Measurements from ENCODE around the gene EDIL3. TPM values are rescaled to one million over a fixed set of nuclear protein-coding genes. Genes with fewer than 3 reads are reported as not detected.

EDIL3 gene
- total RNA-seq, 4 donors from 2014 or later: 14.8 to 29.0 (median 20.2) TPM

GRCh38 chr5:84260140-84260539 lies 124.5 kb downstream of the EDIL3 start:
- 60 to 71% methylated on average over 1 of the region's 1 CpG for WGBS, 2 donors
- no peak for DNase-seq (ENCODE audit: low spot score in 2 of 2)
- H3K4me3 ChIP-seq (ENCODE audit: low read depth, poor library complexity, severe bottlenecking): no peak overlapping the region
- intact Hi-C loops (cut with DNase I; ENCODE audit: low total_unique reads): no loop called here
- TF ChIP-seq, protein P1, sequence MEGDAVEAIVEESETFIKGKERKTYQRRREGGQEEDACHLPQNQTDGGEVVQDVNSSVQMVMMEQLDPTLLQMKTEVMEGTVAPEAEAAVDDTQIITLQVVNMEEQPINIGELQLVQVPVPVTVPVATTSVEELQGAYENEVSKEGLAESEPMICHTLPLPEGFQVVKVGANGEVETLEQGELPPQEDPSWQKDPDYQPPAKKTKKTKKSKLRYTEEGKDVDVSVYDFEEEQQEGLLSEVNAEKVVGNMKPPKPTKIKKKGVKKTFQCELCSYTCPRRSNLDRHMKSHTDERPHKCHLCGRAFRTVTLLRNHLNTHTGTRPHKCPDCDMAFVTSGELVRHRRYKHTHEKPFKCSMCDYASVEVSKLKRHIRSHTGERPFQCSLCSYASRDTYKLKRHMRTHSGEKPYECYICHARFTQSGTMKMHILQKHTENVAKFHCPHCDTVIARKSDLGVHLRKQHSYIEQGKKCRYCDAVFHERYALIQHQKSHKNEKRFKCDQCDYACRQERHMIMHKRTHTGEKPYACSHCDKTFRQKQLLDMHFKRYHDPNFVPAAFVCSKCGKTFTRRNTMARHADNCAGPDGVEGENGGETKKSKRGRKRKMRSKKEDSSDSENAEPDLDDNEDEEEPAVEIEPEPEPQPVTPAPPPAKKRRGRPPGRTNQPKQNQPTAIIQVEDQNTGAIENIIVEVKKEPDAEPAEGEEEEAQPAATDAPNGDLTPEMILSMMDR (IDR thresholded peaks at IDR 0.05): no peak
- TF ChIP-seq POLR2A (IDR thresholded peaks at IDR 0.05): no peak

DNA sequence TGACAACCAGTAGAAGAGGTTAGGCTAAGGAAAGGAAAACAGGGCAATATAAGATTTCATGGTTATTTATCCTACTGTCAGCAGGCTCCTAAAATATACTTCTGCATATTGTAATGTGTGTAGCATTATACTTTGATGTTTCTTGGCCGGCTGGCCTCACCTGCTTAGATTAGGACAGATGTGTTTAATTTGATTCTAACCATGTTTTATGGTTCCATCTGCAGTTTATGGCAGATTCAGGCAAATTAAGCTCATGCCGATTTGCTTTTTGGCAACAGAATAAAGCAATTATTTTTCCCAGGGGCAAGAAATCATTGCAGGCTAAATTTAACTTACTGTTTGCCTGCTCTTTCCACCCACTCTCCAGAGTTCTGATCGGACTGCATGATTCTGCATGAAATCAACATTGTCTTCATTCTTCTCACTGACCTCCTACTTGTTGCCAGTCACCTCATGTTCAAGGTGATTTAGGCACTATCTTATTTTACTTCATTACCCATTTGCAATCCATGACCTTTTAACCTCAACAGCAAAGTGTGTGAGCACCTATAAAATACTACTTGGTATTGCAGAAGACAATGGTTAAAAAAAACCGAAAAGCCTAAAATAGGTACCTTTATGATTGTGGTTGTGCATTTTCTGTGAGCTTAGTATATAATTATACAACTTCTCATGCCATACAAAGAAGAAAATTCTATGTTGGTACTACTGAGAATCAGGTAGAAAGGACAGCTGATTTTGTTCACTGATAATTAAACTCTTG lies 125.2 kb downstream of the EDIL3 start:
- H3K4me3 ChIP-seq (ENCODE audit: low read depth, poor library complexity, severe bottlenecking): no peak overlapping the region
- TF ChIP-seq, protein P1 (IDR thresholded peaks at IDR 0.05): no peak
- TF ChIP-seq POLR2A (IDR thresholded peaks at IDR 0.05): no peak
- intact Hi-C loops (cut with DNase I; ENCODE audit: low total_unique reads): no loop called here
- no peak for DNase-seq (ENCODE audit: low spot score in 2 of 2)
- 44 to 45% methylated on average over 4 of the region's 4 CpGs for WGBS, 2 donors

DNA sequence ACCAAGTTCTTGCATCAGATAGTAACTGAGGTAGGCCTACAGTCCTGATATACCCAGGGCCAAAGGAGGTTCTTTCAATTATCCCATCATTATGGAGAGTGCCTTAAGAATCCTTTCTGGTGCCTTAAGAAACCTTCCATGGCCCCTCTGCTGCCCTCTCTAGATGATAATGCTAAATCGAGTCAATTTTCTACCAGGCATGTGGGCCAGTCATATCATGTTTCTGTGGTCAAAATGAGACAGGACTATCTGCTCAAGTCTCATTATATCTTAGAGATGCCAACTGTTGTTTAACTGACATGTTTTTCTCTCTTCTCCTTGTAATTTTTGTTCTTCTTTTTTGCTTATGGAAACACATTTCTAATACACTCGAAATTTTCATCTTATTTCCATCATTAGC lies 127.6 kb downstream of the EDIL3 start:
- TF ChIP-seq, protein P1 (IDR thresholded peaks at IDR 0.05): no peak
- TF ChIP-seq POLR2A (IDR thresholded peaks at IDR 0.05): no peak
- intact Hi-C loops (cut with DNase I; ENCODE audit: low total_unique reads): no loop called here
- H3K4me3 ChIP-seq (ENCODE audit: low read depth, poor library complexity, severe bottlenecking): no peak overlapping the region
- 83 to 91% methylated on average over 2 of the region's 2 CpGs for WGBS, 2 donors
- DNase-seq (ENCODE audit: low spot score in 2 of 2): no peak

- intact Hi-C loops (cut with DNase I; ENCODE audit: low total_unique reads): no loop called here
- H3K4me3 ChIP-seq (ENCODE audit: low read depth, poor library complexity, severe bottlenecking): no peak overlapping the region
- TF ChIP-seq POLR2A (IDR thresholded peaks at IDR 0.05): no peak
- TF ChIP-seq, protein P1 (IDR thresholded peaks at IDR 0.05): no peak
- no peak for DNase-seq (ENCODE audit: low spot score in 2 of 2)
These were observed 129.4 kb downstream of the EDIL3 start for GRCh38 chr5:84255315-84255714.

- TF ChIP-seq, protein P1 (IDR thresholded peaks at IDR 0.05): no peak
- no peak for TF ChIP-seq POLR2A (IDR thresholded peaks at IDR 0.05)
- DNase-seq (ENCODE audit: low spot score in 2 of 2): no peak
- intact Hi-C loops (cut with DNase I; ENCODE audit: low total_unique reads): no loop called here
- WGBS, 2 donors: 80% methylated on average over 1 of the region's 1 CpG
- H3K4me3 ChIP-seq (ENCODE audit: low read depth, poor library complexity, severe bottlenecking): no peak overlapping the region
These were observed 130.7 kb downstream of the EDIL3 start for GRCh38 chr5:84253946-84254345.

GRCh38 chr5:84251503-84251902 lies 133.2 kb downstream of the EDIL3 start:
- 88 to 89% methylated on average over 1 of the region's 1 CpG for WGBS, 2 donors
- no peak for DNase-seq (ENCODE audit: low spot score in 2 of 2)
- H3K4me3 ChIP-seq (ENCODE audit: low read depth, poor library complexity, severe bottlenecking): no peak overlapping the region
- TF ChIP-seq, protein P1 (IDR thresholded peaks at IDR 0.05): no peak
- no peak for TF ChIP-seq POLR2A (IDR thresholded peaks at IDR 0.05)
- intact Hi-C loops (cut with DNase I; ENCODE audit: low total_unique reads): no loop called here

Measured in lower leg skin (tissue), 4 donors.